Omental fat pad (tissue), 4 donors: ENCODE data around the gene EXD3. TPM values are rescaled to one million over a fixed set of nuclear protein-coding genes. Genes with fewer than 3 reads are reported as not detected.

Experiments used
- ATAC-seq: fragments of 150-250 bp; one replicate; pipeline ENCODE4 v1.9.1; 2016; ENCODE audit warnings: mild to moderate bottlenecking, moderate library complexity; ENCODE audit not compliant: low FRiP score
- DNase-seq: peaks from one replicate; pipeline ENCODE4 v3.0.0-alpha.2; 2019; ENCODE audit warnings: low spot score
- total RNA-seq, 4 donors: library from RNA; depleted of rRNA; stranded (reverse); fragments of >200 nt; gene quantifications; one replicate each; pipeline ENCODE4 v1.1.0, GENCODE V29; 2016
- TF ChIP-seq, protein P1 (sequence below), 3 donors: fragments of 450-650 bp; IDR thresholded peaks; one replicate each; pipeline ENCODE4 v1.5.1; 2016 to 2017; ENCODE audit warnings: antibody characterized with exemption in 3 of 3, mild to moderate bottlenecking in 3 of 3, moderate library complexity in 2 of 3

EXD3 gene
- total RNA-seq, 4 donors from 2014 or later: 8.3 to 18.3 (median 10.5) TPM

- TF ChIP-seq, protein P1, sequence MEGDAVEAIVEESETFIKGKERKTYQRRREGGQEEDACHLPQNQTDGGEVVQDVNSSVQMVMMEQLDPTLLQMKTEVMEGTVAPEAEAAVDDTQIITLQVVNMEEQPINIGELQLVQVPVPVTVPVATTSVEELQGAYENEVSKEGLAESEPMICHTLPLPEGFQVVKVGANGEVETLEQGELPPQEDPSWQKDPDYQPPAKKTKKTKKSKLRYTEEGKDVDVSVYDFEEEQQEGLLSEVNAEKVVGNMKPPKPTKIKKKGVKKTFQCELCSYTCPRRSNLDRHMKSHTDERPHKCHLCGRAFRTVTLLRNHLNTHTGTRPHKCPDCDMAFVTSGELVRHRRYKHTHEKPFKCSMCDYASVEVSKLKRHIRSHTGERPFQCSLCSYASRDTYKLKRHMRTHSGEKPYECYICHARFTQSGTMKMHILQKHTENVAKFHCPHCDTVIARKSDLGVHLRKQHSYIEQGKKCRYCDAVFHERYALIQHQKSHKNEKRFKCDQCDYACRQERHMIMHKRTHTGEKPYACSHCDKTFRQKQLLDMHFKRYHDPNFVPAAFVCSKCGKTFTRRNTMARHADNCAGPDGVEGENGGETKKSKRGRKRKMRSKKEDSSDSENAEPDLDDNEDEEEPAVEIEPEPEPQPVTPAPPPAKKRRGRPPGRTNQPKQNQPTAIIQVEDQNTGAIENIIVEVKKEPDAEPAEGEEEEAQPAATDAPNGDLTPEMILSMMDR (IDR thresholded peaks at IDR 0.05): no peak
- ATAC-seq (no peak), DNase-seq (no peak)
Measured at GRCh38 chr9:137448602-137448962, 25.6 kb upstream of the EXD3 start.

DNA sequence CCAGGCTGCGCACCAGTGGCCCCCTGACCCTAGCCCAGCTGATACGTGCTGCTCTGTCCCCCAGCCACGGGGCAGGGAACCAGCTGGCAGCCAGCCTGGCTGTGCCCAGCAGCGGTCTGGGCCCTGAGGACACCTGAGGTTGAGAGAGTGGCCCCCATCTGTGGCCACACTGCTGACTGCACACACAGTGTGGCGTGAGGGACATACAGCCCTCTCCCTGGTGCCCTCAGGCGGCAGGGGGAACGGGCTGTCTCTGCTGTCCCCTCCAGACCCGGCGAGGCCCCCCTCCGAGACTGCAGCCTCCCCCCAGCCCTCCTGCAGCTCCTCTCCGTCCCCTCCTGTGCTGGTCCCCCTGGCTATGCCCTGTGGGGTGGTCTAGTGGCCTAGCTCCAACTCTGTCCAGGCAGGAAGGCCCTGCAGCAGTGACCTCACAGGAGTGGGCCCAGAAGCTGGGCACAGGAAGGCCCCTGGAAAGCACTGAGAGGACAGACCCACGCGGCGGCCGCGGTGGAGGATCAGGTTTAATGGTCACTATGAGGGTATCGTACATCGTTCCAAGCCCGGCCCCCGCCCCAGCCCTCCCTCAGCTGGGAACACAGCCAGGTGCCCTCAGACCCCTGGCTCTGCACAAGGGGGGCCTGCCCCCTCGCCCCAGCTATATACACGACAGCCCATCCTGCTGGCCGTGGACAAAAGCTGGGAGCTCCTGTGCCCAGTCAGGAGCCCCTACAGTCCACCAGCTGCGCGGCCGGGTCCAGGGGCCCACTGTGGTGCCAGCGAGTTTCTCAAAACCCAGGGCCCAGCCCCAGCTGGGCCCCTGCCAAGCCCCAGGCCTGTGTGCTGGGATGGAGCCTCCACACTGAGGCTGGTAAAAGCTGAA lies 25.0 kb upstream of the EXD3 start:
- TF ChIP-seq, protein P1 (IDR thresholded peaks at IDR 0.05): no peak
- ATAC-seq: no peak
- no peak for DNase-seq

DNA sequence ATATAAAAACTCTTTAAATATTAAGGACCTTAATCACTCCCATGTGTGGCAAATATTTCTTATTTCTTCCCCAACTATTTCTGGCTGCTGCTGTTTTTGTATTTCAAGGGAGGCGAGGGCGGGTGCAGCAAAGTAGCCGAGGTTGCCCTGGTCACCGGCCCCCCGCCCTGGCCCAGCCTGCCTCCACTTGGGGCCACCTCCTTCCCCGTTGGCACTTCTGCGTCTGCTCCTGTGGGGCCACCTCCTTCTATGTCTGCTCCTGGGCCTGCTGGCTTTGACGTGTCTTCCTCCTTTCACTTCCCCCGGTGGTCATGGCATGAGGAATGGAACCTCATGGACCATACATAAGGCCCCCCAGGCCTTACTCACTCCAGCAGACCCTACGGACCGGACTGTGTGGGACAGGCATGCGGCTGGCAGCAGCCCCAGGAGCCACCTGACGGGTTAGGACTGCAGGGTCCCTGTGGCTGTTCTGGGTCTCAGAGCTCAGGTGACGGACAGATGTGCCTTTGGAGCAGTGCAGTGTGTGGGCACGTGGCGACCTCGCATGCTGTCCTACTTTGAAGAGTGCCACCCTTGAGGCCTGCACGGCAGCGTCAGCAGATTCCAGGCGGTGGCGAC lies 24.0 kb upstream of the EXD3 start:
- TF ChIP-seq, protein P1 (IDR thresholded peaks at IDR 0.05): no peak
- DNase-seq (no peak), ATAC-seq (no peak)

- DNase-seq (no peak), ATAC-seq (no peak)
- TF ChIP-seq, protein P1 (IDR thresholded peaks at IDR 0.05): no peak
Measured at GRCh38 chr9:137445930-137446431, 23.0 kb upstream of the EXD3 start.

- DNase-seq: peak; percentile 98
- TF ChIP-seq, protein P1 (IDR thresholded peaks at IDR 0.05): peak in 2 of 3 donors; percentile 41 to 46
- peak; percentile 85 for ATAC-seq
Measured at GRCh38 chr9:137445275-137445807, 22.4 kb upstream of the EXD3 start.

DNA sequence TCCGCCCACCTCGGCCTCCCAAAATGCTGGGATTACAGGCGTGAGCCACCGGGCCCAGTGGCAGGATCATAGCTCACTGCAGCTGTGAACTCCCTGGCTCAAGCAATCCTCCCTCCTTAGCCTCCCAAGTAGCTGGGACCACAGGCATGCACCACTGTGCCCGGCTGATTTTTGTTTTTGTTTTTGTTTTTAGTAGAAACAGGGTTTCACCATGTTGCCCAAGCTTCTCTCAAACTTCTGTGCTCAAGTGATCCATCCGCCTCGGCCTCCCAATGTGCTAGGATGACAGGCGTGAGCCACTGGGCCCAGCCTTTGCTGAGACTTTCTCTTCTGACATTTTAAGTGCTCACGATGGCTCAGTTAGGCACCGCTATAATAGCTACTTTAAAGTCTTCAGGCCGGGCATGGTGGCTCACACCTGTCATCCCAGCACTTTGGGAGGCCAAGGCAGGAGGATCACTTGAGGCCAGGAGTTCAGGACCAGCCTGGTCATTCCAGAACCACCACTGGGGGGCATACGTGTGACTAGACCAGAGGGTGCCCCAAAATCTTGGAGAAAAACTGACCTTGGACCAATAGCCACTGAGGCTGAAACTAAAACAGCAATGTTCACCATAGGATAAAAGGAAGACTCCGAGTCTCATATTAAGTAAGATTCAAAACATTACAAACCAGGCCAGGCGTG lies 21.3 kb upstream of the EXD3 start:
- TF ChIP-seq, protein P1 (IDR thresholded peaks at IDR 0.05): no peak
- no peak for ATAC-seq
- DNase-seq: no peak
